ENCODE results near the gene TP53BP2. TPM values are rescaled to one million over a fixed set of nuclear protein-coding genes. Genes with fewer than 3 reads are reported as not detected.

The TP53BP2 gene
- total RNA-seq, 4 donors from 2014 or later = 18.9 to 56.5 (median 34.7) TPM

GRCh38 chr1:223739366-223740037, 106.2 kb downstream of the TP53BP2 start:
- TF ChIP-seq, protein P1, sequence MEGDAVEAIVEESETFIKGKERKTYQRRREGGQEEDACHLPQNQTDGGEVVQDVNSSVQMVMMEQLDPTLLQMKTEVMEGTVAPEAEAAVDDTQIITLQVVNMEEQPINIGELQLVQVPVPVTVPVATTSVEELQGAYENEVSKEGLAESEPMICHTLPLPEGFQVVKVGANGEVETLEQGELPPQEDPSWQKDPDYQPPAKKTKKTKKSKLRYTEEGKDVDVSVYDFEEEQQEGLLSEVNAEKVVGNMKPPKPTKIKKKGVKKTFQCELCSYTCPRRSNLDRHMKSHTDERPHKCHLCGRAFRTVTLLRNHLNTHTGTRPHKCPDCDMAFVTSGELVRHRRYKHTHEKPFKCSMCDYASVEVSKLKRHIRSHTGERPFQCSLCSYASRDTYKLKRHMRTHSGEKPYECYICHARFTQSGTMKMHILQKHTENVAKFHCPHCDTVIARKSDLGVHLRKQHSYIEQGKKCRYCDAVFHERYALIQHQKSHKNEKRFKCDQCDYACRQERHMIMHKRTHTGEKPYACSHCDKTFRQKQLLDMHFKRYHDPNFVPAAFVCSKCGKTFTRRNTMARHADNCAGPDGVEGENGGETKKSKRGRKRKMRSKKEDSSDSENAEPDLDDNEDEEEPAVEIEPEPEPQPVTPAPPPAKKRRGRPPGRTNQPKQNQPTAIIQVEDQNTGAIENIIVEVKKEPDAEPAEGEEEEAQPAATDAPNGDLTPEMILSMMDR (IDR thresholded peaks at IDR 0.05; ENCODE audit: low read depth) = no peak

DNA sequence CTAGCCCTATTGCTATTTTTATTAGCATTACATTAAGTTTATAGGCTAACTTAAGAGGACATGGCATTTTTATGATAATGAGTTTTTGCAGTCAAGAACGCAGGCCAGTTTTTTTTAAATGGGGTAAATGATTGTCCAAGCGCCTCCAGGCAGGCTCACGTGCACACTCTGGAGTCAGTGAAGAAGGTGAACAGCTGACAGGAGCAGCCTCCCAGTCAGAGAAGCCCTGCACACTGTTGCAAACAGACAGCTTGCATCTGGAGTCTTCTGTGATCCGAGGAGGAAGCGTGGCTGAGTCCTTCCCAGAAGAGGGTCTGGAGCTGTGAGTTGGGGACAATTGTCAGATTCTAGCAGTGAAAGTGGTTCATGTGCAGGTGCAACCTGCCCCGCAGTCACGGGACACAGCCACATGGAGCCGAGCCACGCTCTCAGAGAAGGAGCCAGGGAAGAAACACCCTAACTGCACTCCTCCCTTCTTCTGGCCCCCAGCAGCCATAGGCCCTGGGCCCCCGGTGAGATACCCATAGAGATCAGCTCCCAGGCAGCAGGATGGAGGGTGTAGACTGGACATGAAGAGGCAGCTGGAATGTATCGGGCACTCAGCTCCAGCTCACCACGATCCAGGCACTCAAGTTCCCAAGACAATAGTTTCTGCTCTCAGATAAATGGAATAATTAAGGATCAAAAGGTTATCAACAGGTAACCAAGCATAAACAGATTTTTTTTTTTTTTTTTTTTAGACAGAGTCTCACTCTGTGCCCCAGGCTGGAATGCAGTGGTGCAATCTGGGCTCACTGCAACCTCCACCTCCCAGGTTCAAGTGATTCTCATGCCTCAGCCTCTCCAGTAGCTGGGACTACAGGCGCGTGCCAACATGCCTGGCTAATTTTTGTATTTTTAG, 107.0 kb downstream of the TP53BP2 start:
- TF ChIP-seq, protein P1 (IDR thresholded peaks at IDR 0.05; ENCODE audit: low read depth) = no peak

- TF ChIP-seq, protein P1 (IDR thresholded peaks at IDR 0.05; ENCODE audit: low read depth) = no peak
Observed at GRCh38 chr1:223737342-223737741, 108.4 kb downstream of the TP53BP2 start.

- TF ChIP-seq, protein P1 (IDR thresholded peaks at IDR 0.05; ENCODE audit: low read depth) = no peak
Observed at GRCh38 chr1:223733898-223734852, 111.6 kb downstream of the TP53BP2 start.

GRCh38 chr1:223732993-223733798, 112.6 kb downstream of the TP53BP2 start:
- TF ChIP-seq, protein P1 (IDR thresholded peaks at IDR 0.05; ENCODE audit: low read depth) = no peak

DNA sequence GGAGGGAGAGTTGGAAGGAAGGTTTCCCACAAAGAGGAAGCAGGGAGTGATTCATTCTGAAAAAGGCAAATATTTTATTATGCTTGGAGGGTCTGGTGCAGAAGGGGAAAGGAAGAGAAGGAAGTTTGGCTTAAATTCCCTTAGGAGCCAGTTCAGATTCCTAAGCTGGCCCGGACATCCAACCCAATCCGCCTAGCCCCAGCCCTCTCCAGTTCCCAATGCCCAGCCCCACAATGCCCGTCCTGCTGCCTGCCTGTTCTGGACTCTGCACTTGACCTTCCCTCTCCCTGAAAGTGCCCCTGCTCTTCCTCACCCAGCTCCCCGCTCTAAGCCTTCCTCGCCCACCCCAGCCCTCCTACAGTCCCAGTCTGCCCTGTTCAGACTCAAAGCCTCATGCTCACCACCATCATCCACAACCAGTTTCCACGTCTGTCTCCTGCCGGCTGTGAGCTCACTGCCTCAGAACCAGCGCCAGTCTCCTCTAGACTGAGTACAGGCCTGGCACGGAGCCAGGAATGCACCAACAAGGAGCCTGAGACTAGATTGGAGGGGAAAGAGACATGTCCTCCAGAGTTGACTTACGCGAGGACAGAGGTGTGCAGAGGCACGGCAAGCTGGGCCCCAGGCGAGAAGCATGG, 114.5 kb downstream of the TP53BP2 start:
- TF ChIP-seq, protein P1 (IDR thresholded peaks at IDR 0.05; ENCODE audit: low read depth) = no peak
